Measurements from ENCODE around the gene BFSP2.
A peak's percentile ranks its signal among the peaks of the same experiment; 100 is the strongest.

The BFSP2 gene

GRCh38 chr3:133424937-133425869 lies 25.3 kb downstream of the BFSP2 start:
- no peak for DNase-seq

GRCh38 chr3:133425898-133426297 lies 26.0 kb downstream of the BFSP2 start:
- no peak for DNase-seq

GRCh38 chr3:133426721-133427120 lies 26.9 kb downstream of the BFSP2 start:
- DNase-seq = no peak

- no peak for DNase-seq
These were observed 28.7 kb downstream of the BFSP2 start for GRCh38 chr3:133428552-133428951.

GRCh38 chr3:133429063-133429462 lies 29.2 kb downstream of the BFSP2 start:
- DNase-seq = no peak

GRCh38 chr3:133439563-133439962 lies 39.7 kb downstream of the BFSP2 start:
- no peak for DNase-seq

- no peak for DNase-seq
These were observed 40.8 kb downstream of the BFSP2 start for GRCh38 chr3:133440652-133441051.

- DNase-seq = no peak
These were observed 42.0 kb downstream of the BFSP2 start for GRCh38 chr3:133441867-133442270.

GRCh38 chr3:133442518-133442917 lies 42.7 kb downstream of the BFSP2 start:
- no peak for DNase-seq

GRCh38 chr3:133443649-133444422 lies 44.0 kb downstream of the BFSP2 start:
- peak; percentile 46 to 71 for DNase-seq

- DNase-seq = no peak
These were observed 44.5 kb downstream of the BFSP2 start for GRCh38 chr3:133444423-133444774.

GRCh38 chr3:133445108-133445507 lies 45.3 kb downstream of the BFSP2 start:
- DNase-seq = peak in 1 of 2 experiments; percentile 31

GRCh38 chr3:133447750-133448477 lies 48.1 kb downstream of the BFSP2 start:
- no peak for DNase-seq

- DNase-seq = no peak
These were observed 48.7 kb downstream of the BFSP2 start for GRCh38 chr3:133448478-133449122.

GRCh38 chr3:133451309-133451708 lies 51.5 kb downstream of the BFSP2 start:
- no peak for DNase-seq

GRCh38 chr3:133452641-133453319 lies 52.9 kb downstream of the BFSP2 start:
- no peak for DNase-seq

GRCh38 chr3:133453383-133453782 lies 53.5 kb downstream of the BFSP2 start:
- no peak for DNase-seq

- no peak for DNase-seq
These were observed 55.4 kb downstream of the BFSP2 start for GRCh38 chr3:133455281-133455680.

- no peak for DNase-seq
These were observed 56.1 kb downstream of the BFSP2 start for GRCh38 chr3:133455960-133456359.

GRCh38 chr3:133457025-133457424 lies 57.2 kb downstream of the BFSP2 start:
- DNase-seq = peak; percentile 39 to 64

- DNase-seq = peak; percentile 20 to 34
These were observed 57.7 kb downstream of the BFSP2 start for GRCh38 chr3:133457465-133458067.

GRCh38 chr3:133459400-133459799 lies 59.5 kb downstream of the BFSP2 start:
- no peak for DNase-seq

Data from SHP77 (cell line).